ENCODE results near the gene KRT7.

GRCh38 chr12:52249511-52250047 lies 16.5 kb downstream of the KRT7 start:
- TF ChIP-seq EZH2 (IDR thresholded peaks at IDR 0.05) (no peak), POLR2AphosphoS5 (IDR thresholded peaks at IDR 0.05; ENCODE audit: borderline replicate concordance, low read depth, low read length) (no peak), FOXP2 (optimal IDR thresholded peaks at IDR 0.05; ENCODE audit: control extremely low read depth, extremely low read length, insufficient read depth) (no peak)
